NB4 (cell line): ENCODE measurements around the gene DRG1.

Experiments
- POLR2A ChIP-seq: IDR thresholded peaks from 2 replicates; pipeline ENCODE4 v1.6.1; 2011; ENCODE audit warnings: mild to moderate bottlenecking; ENCODE audit not compliant: insufficient read length; ENCODE audit errors: extremely low read depth
- TF ChIP-seq, protein P1 (sequence below): IDR thresholded peaks from one replicate; pipeline ENCODE4 v1.5.1; 2012; ENCODE audit warnings: low read depth, low read length

DNA sequence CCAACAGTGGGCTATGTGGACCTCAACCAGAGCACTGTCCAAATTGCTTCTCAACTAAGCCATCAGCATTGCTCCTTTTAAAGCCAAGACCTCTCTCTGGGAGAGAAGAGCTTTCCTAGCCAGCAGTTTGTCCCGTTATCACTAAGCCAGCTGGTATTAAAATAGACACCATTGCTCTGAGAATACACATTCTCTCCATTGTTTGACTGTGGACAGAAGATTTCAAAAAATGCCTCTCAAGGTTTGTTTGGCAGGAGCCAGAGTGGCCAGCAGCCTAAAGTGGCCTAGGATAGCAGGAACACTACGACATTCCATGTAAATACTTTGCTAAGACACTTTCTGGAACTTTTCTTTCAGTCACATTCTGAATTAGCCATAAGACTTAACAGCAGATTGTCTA, 49.0 kb downstream of the DRG1 start:
- TF ChIP-seq, protein P1, sequence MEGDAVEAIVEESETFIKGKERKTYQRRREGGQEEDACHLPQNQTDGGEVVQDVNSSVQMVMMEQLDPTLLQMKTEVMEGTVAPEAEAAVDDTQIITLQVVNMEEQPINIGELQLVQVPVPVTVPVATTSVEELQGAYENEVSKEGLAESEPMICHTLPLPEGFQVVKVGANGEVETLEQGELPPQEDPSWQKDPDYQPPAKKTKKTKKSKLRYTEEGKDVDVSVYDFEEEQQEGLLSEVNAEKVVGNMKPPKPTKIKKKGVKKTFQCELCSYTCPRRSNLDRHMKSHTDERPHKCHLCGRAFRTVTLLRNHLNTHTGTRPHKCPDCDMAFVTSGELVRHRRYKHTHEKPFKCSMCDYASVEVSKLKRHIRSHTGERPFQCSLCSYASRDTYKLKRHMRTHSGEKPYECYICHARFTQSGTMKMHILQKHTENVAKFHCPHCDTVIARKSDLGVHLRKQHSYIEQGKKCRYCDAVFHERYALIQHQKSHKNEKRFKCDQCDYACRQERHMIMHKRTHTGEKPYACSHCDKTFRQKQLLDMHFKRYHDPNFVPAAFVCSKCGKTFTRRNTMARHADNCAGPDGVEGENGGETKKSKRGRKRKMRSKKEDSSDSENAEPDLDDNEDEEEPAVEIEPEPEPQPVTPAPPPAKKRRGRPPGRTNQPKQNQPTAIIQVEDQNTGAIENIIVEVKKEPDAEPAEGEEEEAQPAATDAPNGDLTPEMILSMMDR = no peak
- TF ChIP-seq POLR2A = no peak
